ENCODE data around the gene SGCD.

- TF ChIP-seq CTCF (IDR thresholded peaks at IDR 0.05; ENCODE audit: insufficient read depth, low read length) (no peak), POLR2AphosphoS5 (IDR thresholded peaks at IDR 0.05; ENCODE audit: low read depth) (no peak), REST (IDR thresholded peaks at IDR 0.05; ENCODE audit: insufficient replicate concordance, low read depth) (no peak)
Measured at GRCh38 chr5:156450778-156451177, 123.8 kb downstream of the SGCD start.
